ENCODE data around the gene MCU. TPM values are rescaled to one million over a fixed set of nuclear protein-coding genes. Genes with fewer than 3 reads are reported as not detected.
"Not testable (repeated sequence)": the region's sequence is repeated elsewhere in the genome, so short reads cannot be mapped to it uniquely, and the experiment has no call there.

The MCU gene
- total RNA-seq, 1 donor from 2014 or later, result 27.2 TPM

GRCh38 chr10:72694476-72695369 lies 2.8 kb downstream of the MCU start:
- TF ChIP-seq CTCF (conservative IDR thresholded peaks at IDR 0.05; ENCODE audit: low read depth, low read length), result peak; percentile 69
- no peak for DNase-seq (ENCODE audit: low read depth)
- peak overlapping the region; percentile 7 for H3K4me3 ChIP-seq (ENCODE audit: low read depth, low read length)

- TF ChIP-seq CTCF (conservative IDR thresholded peaks at IDR 0.05; ENCODE audit: low read depth, low read length), result no peak
- no peak for DNase-seq (ENCODE audit: low read depth)
- H3K4me3 ChIP-seq (ENCODE audit: low read depth, low read length), result no peak overlapping the region
Measured at GRCh38 chr10:72695496-72695895, 3.6 kb downstream of the MCU start.

GRCh38 chr10:72697716-72698115 lies 5.8 kb downstream of the MCU start:
- no peak for DNase-seq (ENCODE audit: low read depth)
- TF ChIP-seq CTCF (conservative IDR thresholded peaks at IDR 0.05; ENCODE audit: low read depth, low read length), result no peak
- H3K4me3 ChIP-seq (ENCODE audit: low read depth, low read length), result no peak overlapping the region

- not testable (repeated sequence) for H3K4me3 ChIP-seq (ENCODE audit: low read depth, low read length); DNase-seq (ENCODE audit: low read depth)
Measured at GRCh38 chr10:72702465-72702864, 10.5 kb downstream of the MCU start.

- no peak for TF ChIP-seq CTCF (conservative IDR thresholded peaks at IDR 0.05; ENCODE audit: low read depth, low read length)
- DNase-seq (ENCODE audit: low read depth), result no peak
Measured at GRCh38 chr10:72702868-72703581, 11.1 kb downstream of the MCU start.

GRCh38 chr10:72704117-72704516 lies 12.2 kb downstream of the MCU start:
- H3K4me3 ChIP-seq (ENCODE audit: low read depth, low read length), result no peak overlapping the region
- no peak for TF ChIP-seq CTCF (conservative IDR thresholded peaks at IDR 0.05; ENCODE audit: low read depth, low read length)
- DNase-seq (ENCODE audit: low read depth), result no peak

More at GRCh38 chr10:72702868-72703581, 11.1 kb downstream of the MCU start:
- H3K4me3 ChIP-seq (ENCODE audit: low read depth, low read length), result no peak overlapping the region

- no peak for DNase-seq (ENCODE audit: low read depth)
- no peak for TF ChIP-seq CTCF (conservative IDR thresholded peaks at IDR 0.05; ENCODE audit: low read depth, low read length)
- no peak overlapping the region for H3K4me3 ChIP-seq (ENCODE audit: low read depth, low read length)
Measured at GRCh38 chr10:72709041-72709440, 17.1 kb downstream of the MCU start.
